Kidney (tissue), 14 donors: ENCODE measurements around the gene CAMTA1. TPM values are rescaled to one million over a fixed set of nuclear protein-coding genes. Genes with fewer than 3 reads are reported as not detected.

Experiments
- DNase-seq, 5 donors: peaks; one replicate each; pipeline ENCODE4 v3.0.0-alpha.2; 2013 to 2020
- FAIRE-seq: peaks from 2 replicates; lab custom pipeline; 2012; peaks lifted over from hg19 to GRCh38; lab: Jason Lieb, UNC
- H3K27ac ChIP-seq, 2 donors: one replicate each; pipeline ENCODE4 v1.7.0; 2013; ENCODE audit warnings: low read depth in 2 of 2, low read length in 2 of 2, inconsistent platforms in 1 of 2
- H3K27me3 ChIP-seq: one replicate; pipeline ENCODE4 v1.7.1; 2013; ENCODE audit warnings: low read length, inconsistent platforms; ENCODE audit not compliant: control insufficient read depth, insufficient read depth
- H3K36me3 ChIP-seq, 3 donors: one replicate each; pipeline versions ENCODE4 v1.7.0 to v1.7.1; 2013; ENCODE audit warnings: low read length in 3 of 3, control low read depth in 1 of 3, inconsistent platforms in 1 of 3; ENCODE audit not compliant: insufficient read depth in 3 of 3, control insufficient read depth in 2 of 3
- H3K4me1 ChIP-seq, 3 donors: one replicate each; pipeline versions ENCODE4 v1.7.0 to v1.7.1; 2013; ENCODE audit warnings: low read length in 3 of 3, inconsistent platforms in 1 of 3, low read depth in 1 of 3; ENCODE audit not compliant: control insufficient read depth in 2 of 3, insufficient read depth in 2 of 3
- H3K4me3 ChIP-seq, 3 donors: one replicate each; pipeline versions ENCODE4 v1.7.0 to v1.8.1; 2013; ENCODE audit warnings: low read length in 3 of 3, control low read depth in 1 of 3, inconsistent platforms in 1 of 3
- H3K9ac ChIP-seq, 3 donors: one replicate each; pipeline versions ENCODE4 v1.7.0 to v1.7.1; 2013; ENCODE audit warnings: low read length in 3 of 3, control low read depth in 1 of 3, inconsistent platforms in 1 of 3
- H3K9me3 ChIP-seq, 3 donors: one replicate each; pipeline versions ENCODE4 v1.7.0 to v1.7.1; 2013; ENCODE audit warnings: low read length in 3 of 3, control low read depth in 1 of 3, inconsistent platforms in 1 of 3; ENCODE audit not compliant: control insufficient read depth in 2 of 3, insufficient read depth in 1 of 3
- intact Hi-C: fragments of 100-400 bp; cut with DNase I; formaldehyde crosslinking; loops from one replicate; pipeline ENCODE4 v1.11.1; 2022
- polyA plus RNA-seq: library from polyadenylated mRNA; stranded (reverse); fragments of 350-450 nt; fragmentation: Illumina TruSeq; extraction: RNeasy Lipid Tissue Mini Kit (QIAGEN cat#74804); gene quantifications from one replicate; pipeline ENCODE4 v1.2.3, GENCODE V29; 2014; ENCODE audit warnings: low read depth, low replicate concordance; ENCODE audit not compliant: insufficient read depth
- total RNA-seq: library from RNA; stranded (reverse); fragmentation: NEBNext Ultra II Directional; extraction: Animal tissue kit (Norgen Biotek cat#: 25700); gene quantifications from one replicate; pipeline ENCODE4 v1.2.1, GENCODE V29; 2021
- TF ChIP-seq, protein P1 (sequence below): IDR thresholded peaks from 3 replicates; pipeline ENCODE4 v1.5.1; 2012; ENCODE audit warnings: mild to moderate bottlenecking, moderate library complexity, borderline replicate concordance; ENCODE audit not compliant: insufficient read depth; ENCODE audit errors: extremely low read depth
- donor health status: control.
- donor health status: control.
- donor health status: control.
- donor health status: control.
- donor health status: control.
- donor health status: DM: yes; HTN: yes; CAD: no.
- donor health status: Normal renal cell carcinoma (clear cell type).

Gene CAMTA1
- total and polyA plus RNA-seq, 2 donors from 2014 or later: 79.0 to 170 TPM

DNA sequence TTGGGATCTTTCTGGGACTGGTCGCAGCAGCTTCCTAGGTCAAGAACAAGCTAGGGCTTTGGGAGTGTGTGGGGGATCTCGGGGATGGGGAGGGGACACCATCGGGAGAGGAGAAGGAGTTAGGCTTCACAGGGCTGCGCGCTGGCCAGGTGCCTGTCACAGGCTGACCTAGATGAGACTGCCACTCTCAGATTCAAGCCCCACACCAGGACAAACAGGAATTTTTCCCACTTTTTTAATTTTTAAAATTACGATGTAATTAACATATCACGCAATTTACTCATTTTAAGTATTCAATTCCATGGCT lies 180.6 kb downstream of the CAMTA1 start:
- Histone ChIP-seq H3K4me3 (peak overlapping the region in 1 of 3 donors; percentile 16), H3K9ac (no peak overlapping the region), H3K36me3 (no peaks in the 10 kb centered on the region), H3K27ac (no peak overlapping the region), H3K27me3 (no peaks in the 10 kb centered on the region), H3K9me3 (no peaks in the 10 kb centered on the region), H3K4me1 (peaks cover 0 to 5% (median 0%) of the 10 kb centered on the region in 3 donors)
- intact Hi-C loops: no loop called here
- FAIRE-seq (no peak), DNase-seq (no peak)
- TF ChIP-seq, protein P1, sequence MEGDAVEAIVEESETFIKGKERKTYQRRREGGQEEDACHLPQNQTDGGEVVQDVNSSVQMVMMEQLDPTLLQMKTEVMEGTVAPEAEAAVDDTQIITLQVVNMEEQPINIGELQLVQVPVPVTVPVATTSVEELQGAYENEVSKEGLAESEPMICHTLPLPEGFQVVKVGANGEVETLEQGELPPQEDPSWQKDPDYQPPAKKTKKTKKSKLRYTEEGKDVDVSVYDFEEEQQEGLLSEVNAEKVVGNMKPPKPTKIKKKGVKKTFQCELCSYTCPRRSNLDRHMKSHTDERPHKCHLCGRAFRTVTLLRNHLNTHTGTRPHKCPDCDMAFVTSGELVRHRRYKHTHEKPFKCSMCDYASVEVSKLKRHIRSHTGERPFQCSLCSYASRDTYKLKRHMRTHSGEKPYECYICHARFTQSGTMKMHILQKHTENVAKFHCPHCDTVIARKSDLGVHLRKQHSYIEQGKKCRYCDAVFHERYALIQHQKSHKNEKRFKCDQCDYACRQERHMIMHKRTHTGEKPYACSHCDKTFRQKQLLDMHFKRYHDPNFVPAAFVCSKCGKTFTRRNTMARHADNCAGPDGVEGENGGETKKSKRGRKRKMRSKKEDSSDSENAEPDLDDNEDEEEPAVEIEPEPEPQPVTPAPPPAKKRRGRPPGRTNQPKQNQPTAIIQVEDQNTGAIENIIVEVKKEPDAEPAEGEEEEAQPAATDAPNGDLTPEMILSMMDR: no peak

DNA sequence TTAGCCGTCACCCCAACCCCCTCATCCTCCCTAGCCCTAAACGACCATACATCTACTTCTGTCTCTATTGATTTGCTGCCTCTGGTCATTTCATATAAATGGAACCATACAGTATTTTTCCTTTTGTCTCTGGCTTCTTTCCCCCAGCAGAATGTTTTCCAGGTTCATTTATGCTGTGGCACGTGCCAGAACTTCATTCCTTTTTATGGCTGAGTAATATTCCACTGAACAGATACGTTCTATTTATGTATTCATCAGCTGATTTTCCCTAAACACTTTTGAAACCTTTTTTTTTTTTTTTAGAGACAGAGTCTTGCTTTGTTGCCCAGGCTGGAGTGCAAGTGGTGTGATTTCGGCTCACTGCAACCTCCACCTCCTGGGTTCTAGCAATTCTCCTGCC lies 181.1 kb downstream of the CAMTA1 start:
- Histone ChIP-seq H3K4me1 (peaks cover 0 to 5% (median 0%) of the 10 kb centered on the region in 3 donors), H3K36me3 (no peaks in the 10 kb centered on the region), H3K9me3 (no peaks in the 10 kb centered on the region), H3K4me3 (no peak overlapping the region), H3K27ac (no peak overlapping the region), H3K9ac (no peak overlapping the region), H3K27me3 (no peaks in the 10 kb centered on the region)
- DNase-seq (no peak), FAIRE-seq (no peak)
- intact Hi-C loops: no loop called here
- TF ChIP-seq, protein P1: no peak

DNA sequence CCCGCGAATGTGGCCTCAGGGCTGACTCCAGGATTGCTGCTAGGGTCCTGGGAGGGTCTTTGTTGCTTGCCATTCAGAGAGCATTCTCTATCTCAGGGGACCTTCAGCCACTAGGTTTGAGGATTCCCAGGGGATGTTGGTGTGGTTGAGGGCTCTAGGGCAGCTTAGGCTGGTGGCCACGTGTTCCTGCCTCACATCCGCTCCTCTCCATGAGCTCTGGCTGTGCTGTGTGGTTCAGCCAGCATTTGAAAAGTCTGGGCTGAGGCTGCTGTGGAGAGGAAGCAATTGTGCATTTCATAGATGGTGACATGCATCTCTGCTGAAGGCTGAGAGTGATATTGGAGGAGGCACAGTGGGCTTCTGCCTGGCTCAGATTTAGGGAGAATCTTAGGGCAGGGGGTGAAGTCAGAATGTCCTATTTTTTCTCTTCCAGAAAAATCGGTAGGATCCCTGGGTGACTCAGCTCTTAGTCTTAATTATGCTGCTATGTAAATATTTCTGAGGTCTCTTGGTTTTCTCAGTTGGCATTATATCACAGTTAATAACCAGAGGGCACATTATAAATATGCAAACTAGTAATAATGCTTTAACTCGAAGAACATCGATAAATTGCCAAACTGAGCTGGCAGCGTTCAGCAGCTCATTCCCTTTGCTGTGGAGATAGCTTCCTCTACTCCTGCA lies 182.3 kb downstream of the CAMTA1 start:
- no peak overlapping the region for H3K4me3 ChIP-seq
- H3K27me3 ChIP-seq: no peaks in the 10 kb centered on the region
- no peak overlapping the region for H3K9ac ChIP-seq
- FAIRE-seq: no peak
- H3K27ac ChIP-seq: no peak overlapping the region
- DNase-seq: no peak
- no peaks in the 10 kb centered on the region for H3K36me3 ChIP-seq
- intact Hi-C loops: no loop called here
- H3K4me1 ChIP-seq: peaks cover 0 to 5% (median 0%) of the 10 kb centered on the region in 3 donors
- TF ChIP-seq, protein P1: no peak
- no peaks in the 10 kb centered on the region for H3K9me3 ChIP-seq

DNA sequence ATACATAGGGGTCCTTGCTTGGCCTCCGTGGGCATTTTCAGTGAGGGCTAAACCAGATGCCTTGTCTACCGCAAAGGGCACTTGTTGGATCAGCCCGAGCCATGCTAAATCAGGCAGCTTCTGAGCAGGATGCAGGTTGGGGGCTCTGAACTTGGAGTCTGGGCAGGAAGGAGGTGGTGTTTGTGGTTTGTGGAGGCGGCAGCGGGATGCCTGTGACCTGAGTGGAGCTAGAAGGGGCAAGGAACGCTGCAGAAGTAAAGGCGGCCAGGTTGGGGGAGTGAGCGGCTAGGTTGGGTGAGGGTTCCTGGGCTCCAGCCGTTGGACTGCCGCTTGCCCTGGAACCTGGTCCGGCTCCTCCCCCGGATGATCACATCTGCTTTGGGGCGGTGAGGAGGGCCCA lies 183.9 kb downstream of the CAMTA1 start:
- Histone ChIP-seq H3K4me1 (peaks cover 0 to 5% (median 0%) of the 10 kb centered on the region in 3 donors), H3K9ac (no peak overlapping the region), H3K36me3 (no peaks in the 10 kb centered on the region), H3K27ac (no peak overlapping the region), H3K4me3 (no peak overlapping the region), H3K27me3 (no peaks in the 10 kb centered on the region), H3K9me3 (no peaks in the 10 kb centered on the region)
- intact Hi-C loops: no loop called here
- FAIRE-seq (no peak), DNase-seq (no peak)
- TF ChIP-seq, protein P1: no peak
